ENCODE data around the gene SWAP70.

Gene SWAP70

DNA sequence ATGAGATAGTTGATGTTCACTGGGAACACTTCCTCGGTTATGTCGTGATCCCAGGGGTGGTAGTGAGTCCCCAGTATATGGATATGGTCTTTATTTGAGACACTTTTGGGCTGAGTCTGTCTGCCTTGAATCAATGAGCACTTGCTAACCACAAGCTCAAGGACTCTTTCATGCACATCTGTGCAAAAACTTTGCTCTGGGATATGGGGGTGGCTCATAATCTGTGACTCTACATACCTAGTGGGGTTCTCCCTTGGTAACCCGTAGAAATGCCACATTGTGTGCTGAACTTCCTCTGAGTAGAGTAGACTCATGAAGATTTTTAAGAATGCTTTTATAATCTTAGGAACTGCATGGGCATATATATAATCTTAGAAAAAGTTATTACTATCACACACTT lies 69.3 kb downstream of the SWAP70 start:
- no peak for DNase-seq (ENCODE audit: low read depth)
- H3K4me3 ChIP-seq (ENCODE audit: low read depth, low read length): no peak overlapping the region
- in situ Hi-C loops (cut with HindIII; ENCODE audit: low sequenced_read_pairs): no loop called here
- TF ChIP-seq, protein P1, sequence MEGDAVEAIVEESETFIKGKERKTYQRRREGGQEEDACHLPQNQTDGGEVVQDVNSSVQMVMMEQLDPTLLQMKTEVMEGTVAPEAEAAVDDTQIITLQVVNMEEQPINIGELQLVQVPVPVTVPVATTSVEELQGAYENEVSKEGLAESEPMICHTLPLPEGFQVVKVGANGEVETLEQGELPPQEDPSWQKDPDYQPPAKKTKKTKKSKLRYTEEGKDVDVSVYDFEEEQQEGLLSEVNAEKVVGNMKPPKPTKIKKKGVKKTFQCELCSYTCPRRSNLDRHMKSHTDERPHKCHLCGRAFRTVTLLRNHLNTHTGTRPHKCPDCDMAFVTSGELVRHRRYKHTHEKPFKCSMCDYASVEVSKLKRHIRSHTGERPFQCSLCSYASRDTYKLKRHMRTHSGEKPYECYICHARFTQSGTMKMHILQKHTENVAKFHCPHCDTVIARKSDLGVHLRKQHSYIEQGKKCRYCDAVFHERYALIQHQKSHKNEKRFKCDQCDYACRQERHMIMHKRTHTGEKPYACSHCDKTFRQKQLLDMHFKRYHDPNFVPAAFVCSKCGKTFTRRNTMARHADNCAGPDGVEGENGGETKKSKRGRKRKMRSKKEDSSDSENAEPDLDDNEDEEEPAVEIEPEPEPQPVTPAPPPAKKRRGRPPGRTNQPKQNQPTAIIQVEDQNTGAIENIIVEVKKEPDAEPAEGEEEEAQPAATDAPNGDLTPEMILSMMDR (IDR thresholded peaks at IDR 0.05; ENCODE audit: low read depth, low read length, missing control alignments): no peak

DNA sequence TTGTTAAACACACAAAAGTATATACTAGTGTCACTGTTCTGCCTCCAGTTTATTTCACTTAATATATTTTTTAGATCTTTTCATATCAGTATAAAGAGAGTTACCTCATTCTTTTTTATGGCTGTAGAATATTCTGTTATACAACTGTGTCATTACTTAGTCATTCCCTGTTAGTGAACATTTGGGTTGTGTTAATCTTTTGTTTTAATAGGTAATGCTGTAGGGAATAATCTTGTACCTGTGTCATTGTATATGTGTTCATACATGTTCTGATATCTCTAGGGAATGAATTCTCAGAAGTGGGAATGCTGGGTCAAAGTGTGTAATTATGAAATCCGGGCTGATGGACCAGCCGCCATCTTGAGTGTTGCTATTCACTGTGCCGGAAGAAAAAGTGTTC lies 71.4 kb downstream of the SWAP70 start:
- TF ChIP-seq, protein P1 (IDR thresholded peaks at IDR 0.05; ENCODE audit: low read depth, low read length, missing control alignments): no peak
- no peak overlapping the region for H3K4me3 ChIP-seq (ENCODE audit: low read depth, low read length)
- DNase-seq (ENCODE audit: low read depth): no peak
- in situ Hi-C loops (cut with HindIII; ENCODE audit: low sequenced_read_pairs): no loop called here

DNA sequence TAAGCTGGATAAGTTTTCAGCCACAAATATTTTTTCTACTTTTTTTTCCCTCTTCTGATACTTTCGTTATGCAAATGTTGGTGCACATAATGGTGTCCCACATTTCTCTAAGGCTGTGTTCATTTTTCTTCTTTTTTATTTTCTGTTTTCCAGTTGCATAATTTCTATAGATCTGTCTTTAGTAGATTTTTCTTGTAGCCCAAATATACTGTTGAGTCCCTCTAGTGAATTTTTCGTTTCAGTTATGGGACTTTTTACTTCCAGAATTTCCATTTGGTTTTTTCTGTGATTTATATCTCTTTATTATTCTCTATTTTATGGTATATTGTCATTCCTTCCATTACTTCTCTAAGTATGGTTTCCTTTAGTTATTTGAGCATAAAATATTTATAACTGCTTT lies 72.0 kb downstream of the SWAP70 start:
- in situ Hi-C loops (cut with HindIII; ENCODE audit: low sequenced_read_pairs): no loop called here
- TF ChIP-seq, protein P1 (IDR thresholded peaks at IDR 0.05; ENCODE audit: low read depth, low read length, missing control alignments): no peak

DNA sequence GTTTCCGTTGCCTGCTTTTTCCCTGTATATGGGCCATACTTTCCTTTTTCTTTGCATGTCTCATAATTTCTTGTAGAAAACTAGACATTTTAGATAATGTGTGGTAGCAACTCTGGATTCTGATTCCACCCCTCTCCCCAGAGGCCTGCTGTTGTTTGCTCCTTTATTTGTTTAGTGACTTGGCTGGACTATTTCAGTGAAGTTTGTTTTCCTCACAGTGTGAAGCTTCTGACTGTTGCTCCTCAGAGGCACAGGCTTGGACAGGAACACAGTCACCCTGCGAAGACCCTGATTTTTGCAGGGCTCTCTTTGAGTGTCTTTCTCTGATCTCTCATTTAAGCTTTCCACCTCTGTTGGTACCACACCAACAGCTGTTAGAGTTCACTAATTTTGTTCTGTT lies 72.5 kb downstream of the SWAP70 start:
- TF ChIP-seq, protein P1 (IDR thresholded peaks at IDR 0.05; ENCODE audit: low read depth, low read length, missing control alignments): no peak
- no peak for DNase-seq (ENCODE audit: low read depth)
- H3K4me3 ChIP-seq (ENCODE audit: low read depth, low read length): no peak overlapping the region
- in situ Hi-C loops (cut with HindIII; ENCODE audit: low sequenced_read_pairs): no loop called here

More for the DNA sequence above, 72.0 kb downstream of the SWAP70 start:
- no peak for DNase-seq (ENCODE audit: low read depth)
- no peak overlapping the region for H3K4me3 ChIP-seq (ENCODE audit: low read depth, low read length)

DNA sequence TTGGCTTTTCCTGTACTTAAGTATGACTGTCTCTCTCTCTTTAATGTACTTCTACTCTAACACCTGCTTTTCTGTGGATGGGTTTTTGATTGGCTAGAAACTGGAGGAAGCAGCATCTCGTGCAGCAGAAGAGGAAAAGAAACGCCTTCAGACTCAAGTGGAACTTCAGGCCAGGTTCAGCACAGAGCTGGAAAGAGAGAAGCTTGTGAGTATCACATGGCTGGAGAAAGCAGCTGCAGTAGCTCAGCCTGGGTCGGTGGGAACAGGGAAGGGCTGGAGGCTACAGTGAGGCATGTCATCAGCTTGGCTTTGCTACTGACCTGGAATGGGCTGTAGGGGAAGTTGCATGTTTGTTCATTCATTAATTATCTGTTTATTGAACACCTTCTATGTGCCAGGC lies 74.2 kb downstream of the SWAP70 start:
- in situ Hi-C loops (cut with HindIII; ENCODE audit: low sequenced_read_pairs): no loop called here
- TF ChIP-seq, protein P1 (IDR thresholded peaks at IDR 0.05; ENCODE audit: low read depth, low read length, missing control alignments): no peak
- no peak for DNase-seq (ENCODE audit: low read depth)

DNA sequence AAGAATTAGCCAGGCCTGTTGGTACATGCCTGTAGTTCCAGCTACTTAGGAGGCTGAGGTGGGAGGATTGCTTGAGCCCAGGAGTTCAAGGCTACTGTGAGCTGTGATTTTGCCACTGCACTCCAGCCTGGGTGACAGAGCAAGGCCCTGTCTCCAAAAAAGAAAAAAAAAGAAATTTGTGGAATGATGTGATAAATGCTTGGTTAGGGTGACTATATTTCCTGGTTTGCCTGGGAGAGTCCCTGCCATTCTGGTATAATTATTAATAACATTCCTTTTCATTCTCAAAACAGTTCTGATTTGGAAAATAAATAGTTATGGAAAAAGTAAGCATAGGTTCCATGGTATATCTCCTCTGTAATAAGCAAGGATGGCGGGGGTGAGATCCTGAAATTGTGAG lies 74.8 kb downstream of the SWAP70 start:
- TF ChIP-seq, protein P1 (IDR thresholded peaks at IDR 0.05; ENCODE audit: low read depth, low read length, missing control alignments): no peak
- no peak overlapping the region for H3K4me3 ChIP-seq (ENCODE audit: low read depth, low read length)
- in situ Hi-C loops (cut with HindIII; ENCODE audit: low sequenced_read_pairs): no loop called here
- DNase-seq (ENCODE audit: low read depth): no peak

More for the DNA sequence above, 74.2 kb downstream of the SWAP70 start:
- H3K4me3 ChIP-seq (ENCODE audit: low read depth, low read length): no peak overlapping the region
